GM23338 (cell line): Measurements from ENCODE around the gene ZBTB5. TPM values are rescaled to one million over a fixed set of nuclear protein-coding genes. Genes with fewer than 3 reads are reported as not detected.

Experiments
- ATAC-seq: fragments of 200-7000 bp; cut with Tn5 transposase; 3 replicates; pipeline ENCODE4 v1.9.1; 2020
- DNase-seq: peaks from one replicate; pipeline ENCODE4 v3.0.0-alpha.2; 2015; ENCODE audit warnings: low spot score
- H2AFZ ChIP-seq: fragments of 200-600 bp; sonication (generic); 2 replicates; pipeline ENCODE4 v1.8.0; 2016; ENCODE audit warnings: antibody characterized with exemption, mild to moderate bottlenecking, moderate library complexity
- H3F3A ChIP-seq: fragments of 200-600 bp; sonication (generic); replicated peaks from 2 replicates; pipeline ENCODE4 v1.8.0; 2017; ENCODE audit warnings: antibody characterized with exemption, mixed run types, low read depth
- H3K27ac ChIP-seq: fragments of 200-600 bp; sonication (generic); 2 replicates; pipeline ENCODE4 v1.6.1; 2016; ENCODE audit warnings: low read depth
- H3K27me3 ChIP-seq: fragments of 200-600 bp; sonication (generic); 2 replicates; pipeline ENCODE4 v1.8.0; 2016; ENCODE audit warnings: mild to moderate bottlenecking, mixed run types, moderate library complexity; ENCODE audit not compliant: insufficient read depth
- H3K36me3 ChIP-seq: fragments of 200-600 bp; sonication (generic); 2 replicates; pipeline ENCODE4 v1.8.0; 2016; ENCODE audit warnings: mild to moderate bottlenecking; ENCODE audit not compliant: insufficient read depth
- H3K4me1 ChIP-seq: fragments of 200-600 bp; sonication (generic); 2 replicates; pipeline ENCODE4 v1.8.0; 2016; ENCODE audit warnings: mild to moderate bottlenecking, moderate library complexity; ENCODE audit not compliant: insufficient read depth
- H3K4me2 ChIP-seq: fragments of 200-600 bp; sonication (generic); 2 replicates; pipeline ENCODE4 v1.7.1; 2017; ENCODE audit warnings: mixed run types
- H3K4me3 ChIP-seq: fragments of 200-600 bp; sonication (generic); 2 replicates; pipeline ENCODE4 v1.6.1; 2016; ENCODE audit warnings: mixed run types
- H3K79me2 ChIP-seq: fragments of 200-600 bp; sonication (generic); replicated peaks from 2 replicates; pipeline ENCODE4 v1.8.0; 2017; ENCODE audit warnings: mild to moderate bottlenecking; ENCODE audit not compliant: insufficient read depth
- H3K9me2 ChIP-seq: fragments of 200-600 bp; sonication (generic); 2 replicates; pipeline ENCODE4 v1.8.0; 2017; ENCODE audit not compliant: insufficient read depth
- H4K20me1 ChIP-seq: fragments of 200-600 bp; sonication (generic); replicated peaks from 2 replicates; pipeline ENCODE4 v1.8.0; 2017; ENCODE audit warnings: mild to moderate bottlenecking; ENCODE audit not compliant: insufficient read depth
- H3K27ac Mint-ChIP-seq: 2 replicates; pipeline ENCODE4 v1.8.0; 2020; ENCODE audit warnings: inconsistent platforms, mild to moderate bottlenecking, moderate library complexity, mixed read lengths
- H3K27me3 Mint-ChIP-seq: 3 replicates; pipeline ENCODE4 v1.8.0; 2022; ENCODE audit warnings: low read depth, mild to moderate bottlenecking, moderate library complexity, mixed read lengths, inconsistent platforms; ENCODE audit not compliant: insufficient read depth, poor library complexity
- H3K36me3 Mint-ChIP-seq: 3 replicates; pipeline ENCODE4 v1.8.0; 2021; ENCODE audit warnings: low read depth, mild to moderate bottlenecking, inconsistent platforms, moderate library complexity, mixed read lengths
- H3K4me1 Mint-ChIP-seq: 3 replicates; pipeline ENCODE4 v1.8.0; 2020; ENCODE audit warnings: mild to moderate bottlenecking, inconsistent platforms, mixed read lengths
- H3K4me3 Mint-ChIP-seq: 3 replicates; pipeline ENCODE4 v1.8.0; 2021; ENCODE audit warnings: moderate library complexity, mild to moderate bottlenecking, inconsistent platforms, mixed read lengths
- H3K9me3 Mint-ChIP-seq: 3 replicates; pipeline ENCODE4 v1.8.0; 2020; ENCODE audit warnings: moderate library complexity, mild to moderate bottlenecking, inconsistent platforms, mixed read lengths
- CREB1 ChIP-seq: fragments of 250-450 bp; sonication (Bioruptor Pico); IDR thresholded peaks from 2 replicates; pipeline ENCODE4 v1.5.0; 2020; ENCODE audit warnings: low read depth, mild to moderate bottlenecking, moderate library complexity
- EZH2 ChIP-seq: fragments of 200-600 bp; sonication (generic); IDR thresholded peaks from one replicate; pipeline ENCODE4 v1.8.0; 2017; ENCODE audit warnings: antibody characterized with exemption, mild to moderate bottlenecking, low read depth; ENCODE audit not compliant: unreplicated experiment
- EZH2phosphoT487 ChIP-seq: fragments of 200-600 bp; sonication (generic); IDR thresholded peaks from one replicate; pipeline ENCODE4 v1.8.1; 2018; ENCODE audit warnings: antibody characterized with exemption; ENCODE audit not compliant: unreplicated experiment
- JUNB ChIP-seq: IDR thresholded peaks from one replicate; pipeline ENCODE4 v1.6.1; 2016; ENCODE audit warnings: antibody characterized with exemption; ENCODE audit not compliant: unreplicated experiment
- NANOG ChIP-seq: IDR thresholded peaks from 2 replicates; pipeline ENCODE4 v1.6.1; 2016; ENCODE audit warnings: antibody characterized with exemption, borderline replicate concordance
- STAT1 ChIP-seq: IDR thresholded peaks from one replicate; pipeline ENCODE4 v1.6.1; 2016; ENCODE audit warnings: antibody characterized with exemption; ENCODE audit not compliant: unreplicated experiment
- ZNF331 ChIP-seq: fragments of 250-450 bp; sonication (Bioruptor Pico); IDR thresholded peaks from 2 replicates; pipeline ENCODE4 v1.5.0; 2020; ENCODE audit warnings: low read depth, mild to moderate bottlenecking, moderate library complexity
- polyA plus RNA-seq: library from polyadenylated mRNA; unstranded; fragments of >200 nt; fragmentation: Nextera tagmentation; extraction: Ambion mirVana; gene quantifications from 2 replicates; pipeline ENCODE4 v1.2.1, GENCODE V29; 2016
- total RNA-seq: library from RNA; depleted of rRNA; stranded (reverse); fragments of >200 nt; shearing (Covaris generic); gene quantifications from 2 replicates; pipeline ENCODE4 v1.2.3, GENCODE V29; 2014
- TF ChIP-seq, protein P1 (sequence below): fragments of 250-450 bp; sonication (Bioruptor Pico); IDR thresholded peaks from 2 replicates; pipeline ENCODE4 v1.5.0; 2020; ENCODE audit warnings: mild to moderate bottlenecking, moderate library complexity
- TF ChIP-seq, protein P2 (sequence below), 2 experiments: fragments of 200-600 bp in 1 of 2; sonication (generic) in 1 of 2; conservative IDR thresholded peaks; 2 replicates each; pipeline versions ENCODE4 v1.5.1 to v1.6.1; 2016 to 2017; ENCODE audit warnings: antibody characterized with exemption in 2 of 2, low read depth in 2 of 2, mild to moderate bottlenecking in 2 of 2, moderate library complexity in 1 of 2

ZBTB5 gene
- total and polyA plus RNA-seq, 2 experiments from 2014 or later = 2.8 to 19.5 TPM

- TF ChIP-seq, protein P1, sequence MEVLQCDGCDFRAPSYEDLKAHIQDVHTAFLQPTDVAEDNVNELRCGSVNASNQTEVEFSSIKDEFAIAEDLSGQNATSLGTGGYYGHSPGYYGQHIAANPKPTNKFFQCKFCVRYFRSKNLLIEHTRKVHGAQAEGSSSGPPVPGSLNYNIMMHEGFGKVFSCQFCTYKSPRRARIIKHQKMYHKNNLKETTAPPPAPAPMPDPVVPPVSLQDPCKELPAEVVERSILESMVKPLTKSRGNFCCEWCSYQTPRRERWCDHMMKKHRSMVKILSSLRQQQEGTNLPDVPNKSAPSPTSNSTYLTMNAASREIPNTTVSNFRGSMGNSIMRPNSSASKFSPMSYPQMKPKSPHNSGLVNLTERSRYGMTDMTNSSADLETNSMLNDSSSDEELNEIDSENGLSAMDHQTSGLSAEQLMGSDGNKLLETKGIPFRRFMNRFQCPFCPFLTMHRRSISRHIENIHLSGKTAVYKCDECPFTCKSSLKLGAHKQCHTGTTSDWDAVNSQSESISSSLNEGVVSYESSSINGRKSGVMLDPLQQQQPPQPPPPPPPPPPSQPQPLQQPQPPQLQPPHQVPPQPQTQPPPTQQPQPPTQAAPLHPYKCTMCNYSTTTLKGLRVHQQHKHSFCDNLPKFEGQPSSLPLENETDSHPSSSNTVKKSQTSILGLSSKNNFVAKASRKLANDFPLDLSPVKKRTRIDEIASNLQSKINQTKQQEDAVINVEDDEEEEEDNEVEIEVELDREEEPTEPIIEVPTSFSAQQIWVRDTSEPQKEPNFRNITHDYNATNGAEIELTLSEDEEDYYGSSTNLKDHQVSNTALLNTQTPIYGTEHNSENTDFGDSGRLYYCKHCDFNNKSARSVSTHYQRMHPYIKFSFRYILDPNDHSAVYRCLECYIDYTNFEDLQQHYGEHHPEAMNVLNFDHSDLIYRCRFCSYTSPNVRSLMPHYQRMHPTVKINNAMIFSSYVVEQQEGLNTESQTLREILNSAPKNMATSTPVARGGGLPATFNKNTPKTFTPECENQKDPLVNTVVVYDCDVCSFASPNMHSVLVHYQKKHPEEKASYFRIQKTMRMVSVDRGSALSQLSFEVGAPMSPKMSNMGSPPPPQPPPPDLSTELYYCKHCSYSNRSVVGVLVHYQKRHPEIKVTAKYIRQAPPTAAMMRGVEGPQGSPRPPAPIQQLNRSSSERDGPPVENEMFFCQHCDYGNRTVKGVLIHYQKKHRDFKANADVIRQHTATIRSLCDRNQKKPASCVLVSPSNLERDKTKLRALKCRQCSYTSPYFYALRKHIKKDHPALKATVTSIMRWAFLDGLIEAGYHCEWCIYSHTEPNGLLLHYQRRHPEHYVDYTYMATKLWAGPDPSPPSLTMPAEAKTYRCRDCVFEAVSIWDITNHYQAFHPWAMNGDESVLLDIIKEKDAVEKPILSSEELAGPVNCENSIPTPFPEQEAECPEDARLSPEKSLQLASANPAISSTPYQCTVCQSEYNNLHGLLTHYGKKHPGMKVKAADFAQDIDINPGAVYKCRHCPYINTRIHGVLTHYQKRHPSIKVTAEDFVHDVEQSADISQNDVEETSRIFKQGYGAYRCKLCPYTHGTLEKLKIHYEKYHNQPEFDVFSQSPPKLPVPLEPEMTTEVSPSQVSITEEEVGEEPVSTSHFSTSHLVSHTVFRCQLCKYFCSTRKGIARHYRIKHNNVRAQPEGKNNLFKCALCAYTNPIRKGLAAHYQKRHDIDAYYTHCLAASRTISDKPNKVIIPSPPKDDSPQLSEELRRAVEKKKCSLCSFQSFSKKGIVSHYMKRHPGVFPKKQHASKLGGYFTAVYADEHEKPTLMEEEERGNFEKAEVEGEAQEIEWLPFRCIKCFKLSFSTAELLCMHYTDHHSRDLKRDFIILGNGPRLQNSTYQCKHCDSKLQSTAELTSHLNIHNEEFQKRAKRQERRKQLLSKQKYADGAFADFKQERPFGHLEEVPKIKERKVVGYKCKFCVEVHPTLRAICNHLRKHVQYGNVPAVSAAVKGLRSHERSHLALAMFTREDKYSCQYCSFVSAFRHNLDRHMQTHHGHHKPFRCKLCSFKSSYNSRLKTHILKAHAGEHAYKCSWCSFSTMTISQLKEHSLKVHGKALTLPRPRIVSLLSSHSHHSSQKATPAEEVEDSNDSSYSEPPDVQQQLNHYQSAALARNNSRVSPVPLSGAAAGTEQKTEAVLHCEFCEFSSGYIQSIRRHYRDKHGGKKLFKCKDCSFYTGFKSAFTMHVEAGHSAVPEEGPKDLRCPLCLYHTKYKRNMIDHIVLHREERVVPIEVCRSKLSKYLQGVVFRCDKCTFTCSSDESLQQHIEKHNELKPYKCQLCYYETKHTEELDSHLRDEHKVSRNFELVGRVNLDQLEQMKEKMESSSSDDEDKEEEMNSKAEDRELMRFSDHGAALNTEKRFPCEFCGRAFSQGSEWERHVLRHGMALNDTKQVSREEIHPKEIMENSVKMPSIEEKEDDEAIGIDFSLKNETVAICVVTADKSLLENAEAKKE (CRISPR knock-in tag) = no peak
- TF ChIP-seq NANOG = no peak
- no peak for TF ChIP-seq STAT1
- TF ChIP-seq JUNB = no peak
- TF ChIP-seq CREB1 (CRISPR knock-in tag) = no peak
- TF ChIP-seq, protein P2, sequence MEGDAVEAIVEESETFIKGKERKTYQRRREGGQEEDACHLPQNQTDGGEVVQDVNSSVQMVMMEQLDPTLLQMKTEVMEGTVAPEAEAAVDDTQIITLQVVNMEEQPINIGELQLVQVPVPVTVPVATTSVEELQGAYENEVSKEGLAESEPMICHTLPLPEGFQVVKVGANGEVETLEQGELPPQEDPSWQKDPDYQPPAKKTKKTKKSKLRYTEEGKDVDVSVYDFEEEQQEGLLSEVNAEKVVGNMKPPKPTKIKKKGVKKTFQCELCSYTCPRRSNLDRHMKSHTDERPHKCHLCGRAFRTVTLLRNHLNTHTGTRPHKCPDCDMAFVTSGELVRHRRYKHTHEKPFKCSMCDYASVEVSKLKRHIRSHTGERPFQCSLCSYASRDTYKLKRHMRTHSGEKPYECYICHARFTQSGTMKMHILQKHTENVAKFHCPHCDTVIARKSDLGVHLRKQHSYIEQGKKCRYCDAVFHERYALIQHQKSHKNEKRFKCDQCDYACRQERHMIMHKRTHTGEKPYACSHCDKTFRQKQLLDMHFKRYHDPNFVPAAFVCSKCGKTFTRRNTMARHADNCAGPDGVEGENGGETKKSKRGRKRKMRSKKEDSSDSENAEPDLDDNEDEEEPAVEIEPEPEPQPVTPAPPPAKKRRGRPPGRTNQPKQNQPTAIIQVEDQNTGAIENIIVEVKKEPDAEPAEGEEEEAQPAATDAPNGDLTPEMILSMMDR (conservative IDR thresholded peaks at IDR 0.05; ENCODE audit: low read depth in 2 of 2) = no peak
Measured at GRCh38 chr9:37446401-37446800, 18.8 kb downstream of the ZBTB5 start (continued).

DNA sequence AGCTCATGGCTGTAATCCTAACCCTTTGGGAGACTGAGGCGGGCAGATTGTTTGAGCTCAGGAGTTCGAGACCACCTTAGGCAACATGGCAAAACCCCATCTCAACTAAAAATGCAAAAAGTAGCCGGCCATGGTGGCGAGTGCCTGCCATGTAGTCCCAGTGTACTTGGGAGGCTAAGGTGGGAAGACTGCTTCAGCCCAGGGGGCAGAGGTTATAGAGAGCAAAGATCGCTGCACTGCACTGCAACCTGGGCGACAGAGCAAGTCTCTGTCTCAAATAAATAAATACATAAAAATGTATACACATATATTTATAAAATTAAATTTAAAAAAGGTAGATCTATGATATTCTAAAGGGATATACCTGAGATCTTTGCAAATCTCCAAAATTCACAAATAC is 19.4 kb downstream of the ZBTB5 start:
- no peak overlapping the region for H3K27ac Mint-ChIP-seq
- peaks cover 4% of the 10 kb centered on the region; the same call in 1 of the 2 replicates for H3K4me1 ChIP-seq
- no peaks in the 10 kb centered on the region for H3K9me3 Mint-ChIP-seq
- TF ChIP-seq EZH2phosphoT487 = no peak
- no peak for TF ChIP-seq EZH2
- TF ChIP-seq, protein P1 (CRISPR knock-in tag) = no peak
- no peak for TF ChIP-seq ZNF331 (CRISPR knock-in tag)

More for the DNA sequence above, 19.4 kb downstream of the ZBTB5 start:
- no peak overlapping the region for H3K4me2 ChIP-seq
- H3K27me3 ChIP-seq = no peaks in the 10 kb centered on the region
- ATAC-seq (no peak), DNase-seq (no peak)
- Mint-ChIP-seq H3K4me3 (no peak overlapping the region), H3K4me1 (peaks cover 16% of the 10 kb centered on the region), H3K36me3 (peaks cover 22% of the 10 kb centered on the region), H3K27me3 (no peaks in the 10 kb centered on the region)
- H3K27ac ChIP-seq = no peak overlapping the region
- H3K36me3 ChIP-seq = peaks cover 4% of the 10 kb centered on the region
- no peaks in the 10 kb centered on the region for H3K9me2 ChIP-seq
- H4K20me1 ChIP-seq = peaks cover 42% of the 10 kb centered on the region
- no peak overlapping the region for H2AFZ ChIP-seq
- H3K79me2 ChIP-seq = peaks cover 77% of the 10 kb centered on the region
- no peaks in the 10 kb centered on the region for H3F3A ChIP-seq
- H3K4me3 ChIP-seq = no peak overlapping the region
